Neutrophil (primary cell): ENCODE measurements around the gene THSD4.

ENCODE experiments used
- H3K27ac ChIP-seq: fragments of 200-600 bp; sonication (generic); 2 replicates; pipeline ENCODE4 v1.5.1; 2016; ENCODE audit warnings: mild to moderate bottlenecking, moderate library complexity
- H3K27me3 ChIP-seq: fragments of 200-600 bp; sonication (generic); 2 replicates; pipeline ENCODE4 v1.6.0; 2016; ENCODE audit warnings: mild to moderate bottlenecking
- H3K36me3 ChIP-seq: fragments of 200-600 bp; sonication (generic); 2 replicates; pipeline ENCODE4 v1.5.1; 2017
- H3K4me1 ChIP-seq, 2 experiments: fragments of 200-600 bp in 1 of 2; sonication (generic) in 1 of 2; 1 replicate in 1 of 2; 2 replicates in 1 of 2; pipeline versions ENCODE4 v1.5.1 to v1.6.1; 2013 to 2016; ENCODE audit warnings: low read depth in 1 of 2, low read length in 1 of 2, mild to moderate bottlenecking in 1 of 2, moderate library complexity in 1 of 2; ENCODE audit not compliant: control insufficient read depth in 1 of 2, insufficient read depth in 1 of 2
- H3K4me3 ChIP-seq, 2 experiments: fragments of 200-600 bp in 1 of 2; sonication (generic) in 1 of 2; 1 replicate in 1 of 2; 2 replicates in 1 of 2; pipeline ENCODE4 v1.5.1; 2013 to 2016; ENCODE audit warnings: low read depth in 1 of 2, low read length in 1 of 2, mild to moderate bottlenecking in 1 of 2, moderate library complexity in 1 of 2
- H3K9me3 ChIP-seq: fragments of 200-600 bp; sonication (generic); 2 replicates; pipeline ENCODE4 v1.5.1; 2016
- TF ChIP-seq, protein P1 (sequence below): fragments of 200-600 bp; sonication (generic); IDR thresholded peaks from 2 replicates; pipeline ENCODE4 v1.5.1; 2016; ENCODE audit warnings: antibody characterized with exemption

The THSD4 gene

DNA sequence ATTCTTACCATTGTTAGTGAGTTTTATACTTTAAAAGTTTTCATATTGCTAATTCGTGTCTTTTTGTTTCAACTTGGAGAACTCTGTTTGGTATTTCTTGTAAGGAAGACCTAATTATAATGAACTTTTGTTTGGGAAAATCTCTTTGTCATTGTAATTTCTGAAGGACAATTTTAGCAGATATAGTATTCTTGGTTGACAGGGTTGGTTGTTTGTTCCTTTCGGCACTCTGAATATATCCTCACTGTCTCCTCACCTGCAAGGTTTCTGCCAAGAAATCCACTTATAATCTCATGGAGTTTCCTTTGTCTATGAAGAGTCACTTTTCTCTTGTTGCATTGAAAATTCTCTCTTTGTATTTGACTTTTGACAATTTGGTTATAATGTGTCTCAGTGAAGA, 469.9 kb downstream of the THSD4 start:
- H3K27me3 ChIP-seq: peaks cover 4% of the 10 kb centered on the region
- no peaks in the 10 kb centered on the region for H3K36me3 ChIP-seq
- H3K9me3 ChIP-seq: no peaks in the 10 kb centered on the region
- no peak overlapping the region for H3K27ac ChIP-seq
- no peaks in the 10 kb centered on the region for H3K4me1 ChIP-seq
- TF ChIP-seq, protein P1, sequence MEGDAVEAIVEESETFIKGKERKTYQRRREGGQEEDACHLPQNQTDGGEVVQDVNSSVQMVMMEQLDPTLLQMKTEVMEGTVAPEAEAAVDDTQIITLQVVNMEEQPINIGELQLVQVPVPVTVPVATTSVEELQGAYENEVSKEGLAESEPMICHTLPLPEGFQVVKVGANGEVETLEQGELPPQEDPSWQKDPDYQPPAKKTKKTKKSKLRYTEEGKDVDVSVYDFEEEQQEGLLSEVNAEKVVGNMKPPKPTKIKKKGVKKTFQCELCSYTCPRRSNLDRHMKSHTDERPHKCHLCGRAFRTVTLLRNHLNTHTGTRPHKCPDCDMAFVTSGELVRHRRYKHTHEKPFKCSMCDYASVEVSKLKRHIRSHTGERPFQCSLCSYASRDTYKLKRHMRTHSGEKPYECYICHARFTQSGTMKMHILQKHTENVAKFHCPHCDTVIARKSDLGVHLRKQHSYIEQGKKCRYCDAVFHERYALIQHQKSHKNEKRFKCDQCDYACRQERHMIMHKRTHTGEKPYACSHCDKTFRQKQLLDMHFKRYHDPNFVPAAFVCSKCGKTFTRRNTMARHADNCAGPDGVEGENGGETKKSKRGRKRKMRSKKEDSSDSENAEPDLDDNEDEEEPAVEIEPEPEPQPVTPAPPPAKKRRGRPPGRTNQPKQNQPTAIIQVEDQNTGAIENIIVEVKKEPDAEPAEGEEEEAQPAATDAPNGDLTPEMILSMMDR: no peak
- H3K4me3 ChIP-seq: no peak overlapping the region

DNA sequence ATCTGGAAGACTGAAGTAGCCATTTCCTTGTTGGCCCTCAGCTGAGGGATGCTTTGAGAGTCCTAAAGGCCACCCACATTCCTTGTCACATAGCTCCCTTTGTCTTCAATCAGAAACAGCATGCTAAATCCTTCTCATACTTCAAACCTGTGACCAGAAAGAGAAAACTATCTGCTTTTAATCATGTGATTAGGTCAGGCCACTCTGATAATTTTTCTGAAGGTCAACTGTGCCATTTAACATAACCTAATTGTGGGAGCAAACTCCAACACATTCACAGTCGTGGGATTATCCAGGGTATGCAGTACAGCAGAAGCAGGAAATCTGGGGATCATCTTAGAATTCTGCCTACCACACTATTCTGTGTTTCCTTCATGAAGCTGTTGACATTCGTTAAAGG, 471.2 kb downstream of the THSD4 start:
- Histone ChIP-seq H3K27ac (no peak overlapping the region), H3K27me3 (no peaks in the 10 kb centered on the region), H3K9me3 (no peaks in the 10 kb centered on the region), H3K4me3 (no peak overlapping the region), H3K36me3 (no peaks in the 10 kb centered on the region), H3K4me1 (no peaks in the 10 kb centered on the region)
- TF ChIP-seq, protein P1: no peak

DNA sequence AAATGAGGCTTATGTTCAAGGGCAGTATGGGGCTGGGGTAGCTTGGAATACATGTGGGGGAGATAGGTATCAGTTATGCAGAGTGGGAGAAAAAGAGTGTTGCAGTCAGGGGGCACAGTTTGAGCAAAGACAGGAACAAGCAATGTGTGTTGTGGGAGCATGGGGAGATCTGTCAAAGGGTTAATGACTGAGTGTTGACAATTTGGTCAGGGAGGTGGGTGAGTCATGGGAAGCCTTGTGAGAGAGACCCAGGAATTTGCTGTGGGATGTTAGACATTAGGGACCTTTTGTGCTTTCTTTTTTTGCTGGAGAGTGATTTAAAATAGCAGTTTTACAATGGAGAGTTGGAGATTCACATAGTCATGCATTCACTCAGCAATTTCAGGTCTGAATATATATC, 473.5 kb downstream of the THSD4 start:
- no peaks in the 10 kb centered on the region for H3K27me3 ChIP-seq

DNA sequence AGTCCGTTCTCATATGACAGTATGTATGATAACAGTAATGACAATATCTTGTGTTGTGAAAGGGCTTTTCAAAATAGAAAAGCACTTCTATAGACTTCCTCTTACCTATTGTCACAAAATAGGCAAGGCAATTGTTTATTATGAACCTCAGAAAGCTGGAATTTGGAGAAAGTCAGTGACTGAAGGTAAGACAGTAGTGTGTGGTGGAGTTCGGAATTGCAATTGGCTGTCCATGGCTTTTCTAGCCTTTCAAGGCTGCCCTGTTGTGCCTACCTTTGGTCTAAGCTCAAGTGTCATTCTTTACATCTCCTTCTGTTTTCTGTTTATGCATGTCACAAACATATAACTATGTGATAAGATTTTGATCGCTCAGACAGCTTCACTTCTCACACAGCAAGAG, 475.8 kb downstream of the THSD4 start:
- TF ChIP-seq, protein P1: no peak
- H3K36me3 ChIP-seq: no peaks in the 10 kb centered on the region
- H3K4me1 ChIP-seq: no peaks in the 10 kb centered on the region
- no peaks in the 10 kb centered on the region for H3K9me3 ChIP-seq
- H3K27me3 ChIP-seq: no peaks in the 10 kb centered on the region
- no peak overlapping the region for H3K4me3 ChIP-seq
- H3K27ac ChIP-seq: no peak overlapping the region

More for the DNA sequence above, 473.5 kb downstream of the THSD4 start:
- TF ChIP-seq, protein P1: no peak
- Histone ChIP-seq H3K27ac (no peak overlapping the region), H3K9me3 (no peaks in the 10 kb centered on the region), H3K4me1 (no peaks in the 10 kb centered on the region), H3K36me3 (no peaks in the 10 kb centered on the region), H3K4me3 (no peak overlapping the region)

DNA sequence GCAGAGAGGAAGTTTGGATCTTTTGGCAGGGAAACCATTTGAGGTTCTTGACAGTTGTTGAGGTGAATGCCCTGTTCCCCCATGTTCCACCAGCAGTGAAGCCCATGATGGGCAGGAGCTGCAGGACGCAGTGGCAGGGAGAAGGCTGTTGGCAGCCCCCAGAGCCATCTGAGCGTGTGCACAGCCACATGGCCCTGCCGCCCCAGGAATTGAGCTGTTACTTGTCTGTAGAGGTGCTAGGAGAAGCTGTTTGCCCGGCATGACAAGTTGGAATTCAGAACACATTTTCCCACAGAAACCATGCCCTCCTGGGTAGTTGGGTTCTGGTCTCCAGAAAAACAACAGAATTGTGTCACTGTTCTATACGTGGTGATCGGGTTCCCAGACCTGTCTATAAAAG, 476.9 kb downstream of the THSD4 start:
- Histone ChIP-seq H3K4me1 (no peaks in the 10 kb centered on the region), H3K27ac (no peak overlapping the region), H3K36me3 (no peaks in the 10 kb centered on the region), H3K9me3 (no peaks in the 10 kb centered on the region), H3K4me3 (no peak overlapping the region), H3K27me3 (no peaks in the 10 kb centered on the region)
- TF ChIP-seq, protein P1: no peak
